Body of pancreas (tissue), 4 donors: ENCODE results near the gene CHST10. TPM values are rescaled to one million over a fixed set of nuclear protein-coding genes. Genes with fewer than 3 reads are reported as not detected.
A peak's percentile ranks its signal among the peaks of the same experiment; 100 is the strongest.

Source experiments
- ATAC-seq: fragments of 150-250 bp; one replicate; pipeline ENCODE4 v1.9.1; 2016
- DNase-seq, 4 donors: peaks; one replicate each; pipeline ENCODE4 v3.0.0-alpha.2; 2019
- H3K27ac ChIP-seq, 4 donors: fragments of 200-600 bp; sonication (generic); 1 replicate in 3 of 4; 2 replicates in 1 of 4; pipeline versions ENCODE4 v1.5.1 to v1.6.1; 2016 to 2019; ENCODE audit warnings: mild to moderate bottlenecking in 1 of 4, mixed read lengths in 1 of 4, moderate library complexity in 1 of 4
- H3K27me3 ChIP-seq, 2 donors: fragments of 200-600 bp; sonication (generic); one replicate each; pipeline ENCODE4 v1.6.0; 2016; ENCODE audit warnings: mild to moderate bottlenecking in 1 of 2
- H3K36me3 ChIP-seq, 2 donors: fragments of 200-600 bp; sonication (generic); replicated peaks in 1 of 2; 2 replicates each; pipeline ENCODE4 v1.5.1; 2016; ENCODE audit warnings: low read depth in 2 of 2; ENCODE audit not compliant: insufficient read depth in 1 of 2
- H3K4me1 ChIP-seq: fragments of 200-600 bp; sonication (generic); one replicate; pipeline ENCODE4 v1.6.0; 2016
- H3K4me3 ChIP-seq, 2 donors: fragments of 200-600 bp; sonication (generic); 1 replicate in 1 of 2; 2 replicates in 1 of 2; pipeline ENCODE4 v1.5.1; 2016 to 2019
- H3K9me3 ChIP-seq, 3 donors: fragments of 200-600 bp; sonication (generic); 1 replicate in 2 of 3; 2 replicates in 1 of 3; pipeline ENCODE4 v1.5.1; 2016
- POLR2A ChIP-seq, 3 donors: fragments of 450-650 bp; IDR thresholded peaks; one replicate each; pipeline ENCODE4 v1.6.1; 2016; ENCODE audit warnings: antibody characterized with exemption in 3 of 3, mild to moderate bottlenecking in 2 of 3
- WGBS, 2 donors: methylation state at CpG; one replicate each; pipeline ENCODE4 v1.1.5; 2017; 5-methylcytosine and 5-hydroxymethylcytosine counted together
- intact Hi-C: fragments of 100-400 bp; cut with DNase I; formaldehyde crosslinking; loops from one replicate; pipeline ENCODE4 v1.15.1; 2023
- total RNA-seq, 2 donors: library from RNA; depleted of rRNA; stranded (reverse); fragments of >200 nt; gene quantifications; one replicate each; pipeline ENCODE4 v1.1.0, GENCODE V29; 2016
- TF ChIP-seq, protein P1 (sequence below), 7 experiments: fragments of 450-650 bp in 4 of 7; fragments of 200-600 bp in 3 of 7; sonication (generic) in 3 of 7; IDR thresholded peaks; one replicate each; pipeline ENCODE4 v1.5.1; 2016 to 2019; ENCODE audit warnings: antibody characterized with exemption in 7 of 7

The CHST10 gene
- total RNA-seq, 2 donors from 2014 or later, result 2.3 to 13.0 TPM

DNA sequence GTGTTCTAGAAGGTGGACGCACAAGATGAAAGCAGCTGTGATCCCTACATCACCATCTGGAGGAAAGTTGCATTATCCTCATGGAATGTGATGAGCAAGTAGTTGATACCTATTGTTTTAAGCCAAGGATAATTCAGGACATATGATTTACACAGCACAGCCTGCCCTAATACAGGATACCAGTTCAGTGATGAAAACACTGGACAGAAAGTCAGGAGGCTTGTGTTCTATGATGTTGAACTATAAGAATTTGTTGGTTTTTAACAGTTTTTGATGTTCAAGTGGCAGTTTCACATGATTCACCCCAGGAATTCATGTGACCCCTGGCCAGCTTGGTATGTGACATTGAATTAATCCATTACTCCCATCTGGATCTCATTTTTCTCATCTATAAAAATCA lies 6.2 kb upstream of the CHST10 start:
- WGBS, 2 donors, result 65 to 100% methylated on average over 1 of the region's 1 CpG
- intact Hi-C loops, result no loop called here

DNA sequence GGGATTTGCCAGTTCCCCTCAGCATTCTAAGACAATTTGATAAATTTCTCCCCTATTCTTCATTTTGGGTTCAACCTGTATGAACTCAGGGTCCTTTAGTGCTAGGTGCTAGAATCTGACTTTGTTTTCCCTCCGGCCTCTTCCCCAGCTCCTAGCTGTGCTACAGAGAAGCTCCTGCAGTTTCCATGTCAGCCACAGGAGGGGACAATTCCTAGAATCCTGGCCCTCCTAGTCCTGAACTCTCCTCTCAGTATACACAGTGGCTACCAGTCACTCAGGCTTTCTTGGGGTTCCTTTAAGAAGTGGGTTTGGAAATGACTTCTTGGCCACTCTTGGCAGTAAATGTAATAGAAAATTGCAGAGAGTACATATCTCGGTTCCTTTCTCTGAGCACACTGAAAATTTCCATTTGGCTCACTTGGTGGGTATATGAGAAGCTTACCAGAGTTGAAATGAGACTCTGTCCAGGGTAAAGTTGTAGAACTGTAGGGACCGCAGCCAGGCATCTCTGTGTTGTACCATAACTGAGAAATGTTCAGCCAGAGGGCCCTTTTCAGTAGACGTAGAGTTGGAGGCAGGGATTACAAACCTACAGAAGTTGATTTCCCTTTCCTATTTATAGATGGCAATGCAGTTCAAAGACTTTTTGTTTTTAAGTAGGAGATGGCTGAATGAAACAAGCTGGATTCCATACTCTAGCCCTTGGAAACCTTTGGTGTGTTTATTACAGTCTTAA lies 5.0 kb upstream of the CHST10 start:
- Histone ChIP-seq H3K36me3 (no peaks in the 10 kb centered on the region), H3K9me3 (no peaks in the 10 kb centered on the region), H3K27me3 (no peaks in the 10 kb centered on the region), H3K4me3 (no peak overlapping the region), H3K4me1 (no peaks in the 10 kb centered on the region), H3K27ac (no peak overlapping the region)
- DNase-seq, result peak; percentile 25 to 51 (median 30)
- peak; percentile 33 for ATAC-seq
- no peak for TF ChIP-seq POLR2A (IDR thresholded peaks at IDR 0.05)
- TF ChIP-seq, protein P1, sequence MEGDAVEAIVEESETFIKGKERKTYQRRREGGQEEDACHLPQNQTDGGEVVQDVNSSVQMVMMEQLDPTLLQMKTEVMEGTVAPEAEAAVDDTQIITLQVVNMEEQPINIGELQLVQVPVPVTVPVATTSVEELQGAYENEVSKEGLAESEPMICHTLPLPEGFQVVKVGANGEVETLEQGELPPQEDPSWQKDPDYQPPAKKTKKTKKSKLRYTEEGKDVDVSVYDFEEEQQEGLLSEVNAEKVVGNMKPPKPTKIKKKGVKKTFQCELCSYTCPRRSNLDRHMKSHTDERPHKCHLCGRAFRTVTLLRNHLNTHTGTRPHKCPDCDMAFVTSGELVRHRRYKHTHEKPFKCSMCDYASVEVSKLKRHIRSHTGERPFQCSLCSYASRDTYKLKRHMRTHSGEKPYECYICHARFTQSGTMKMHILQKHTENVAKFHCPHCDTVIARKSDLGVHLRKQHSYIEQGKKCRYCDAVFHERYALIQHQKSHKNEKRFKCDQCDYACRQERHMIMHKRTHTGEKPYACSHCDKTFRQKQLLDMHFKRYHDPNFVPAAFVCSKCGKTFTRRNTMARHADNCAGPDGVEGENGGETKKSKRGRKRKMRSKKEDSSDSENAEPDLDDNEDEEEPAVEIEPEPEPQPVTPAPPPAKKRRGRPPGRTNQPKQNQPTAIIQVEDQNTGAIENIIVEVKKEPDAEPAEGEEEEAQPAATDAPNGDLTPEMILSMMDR (IDR thresholded peaks at IDR 0.05), result peak in 6 of 7 experiments; percentile 34 to 45 (median 39)
- intact Hi-C loops, result no loop called here
- 84 to 89% methylated on average over 4 of the region's 4 CpGs for WGBS, 2 donors

More for the DNA sequence above, 6.2 kb upstream of the CHST10 start:
- no peak for TF ChIP-seq POLR2A (IDR thresholded peaks at IDR 0.05)
- TF ChIP-seq, protein P1 (IDR thresholded peaks at IDR 0.05), result no peak
- DNase-seq (no peak), ATAC-seq (no peak)
- Histone ChIP-seq H3K4me1 (no peaks in the 10 kb centered on the region), H3K4me3 (no peak overlapping the region), H3K36me3 (no peaks in the 10 kb centered on the region), H3K9me3 (no peaks in the 10 kb centered on the region), H3K27ac (no peak overlapping the region), H3K27me3 (no peaks in the 10 kb centered on the region)

DNA sequence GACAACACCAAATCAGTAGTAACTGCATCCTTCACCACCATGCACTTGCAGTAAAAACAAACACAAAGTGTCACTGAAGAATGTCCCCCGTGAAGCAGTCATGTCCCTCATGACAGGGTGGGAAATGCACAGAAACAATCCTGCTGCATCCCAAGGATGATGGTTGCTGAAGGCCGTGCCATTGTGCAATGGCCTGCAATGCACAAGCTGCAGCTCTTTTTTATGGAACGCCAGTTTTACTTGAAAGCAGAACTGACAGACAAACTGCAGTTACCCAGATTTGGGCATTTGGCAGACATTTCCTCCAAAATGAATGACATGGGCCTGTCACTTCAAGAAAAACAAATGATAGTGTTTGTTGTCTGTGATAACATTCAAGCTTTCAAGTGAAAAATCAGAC lies 2.4 kb upstream of the CHST10 start:
- DNase-seq (no peak), ATAC-seq (no peak)
- TF ChIP-seq, protein P1 (IDR thresholded peaks at IDR 0.05), result no peak
- TF ChIP-seq POLR2A (IDR thresholded peaks at IDR 0.05), result no peak
- intact Hi-C loops, result no loop called here
- Histone ChIP-seq H3K4me3 (no peak overlapping the region), H3K9me3 (no peaks in the 10 kb centered on the region), H3K4me1 (peaks cover 13% of the 10 kb centered on the region), H3K27ac (no peak overlapping the region), H3K27me3 (no peaks in the 10 kb centered on the region), H3K36me3 (no peaks in the 10 kb centered on the region)
- 56 to 71% methylated on average over 3 of the region's 3 CpGs for WGBS, 2 donors

GRCh38 chr2:100418406-100418962 lies 1.0 kb upstream of the CHST10 start:
- peaks cover 13% of the 10 kb centered on the region for H3K4me1 ChIP-seq
- DNase-seq (no peak), ATAC-seq (no peak)
- H3K9me3 ChIP-seq, result no peaks in the 10 kb centered on the region
- no peak overlapping the region for H3K4me3 ChIP-seq
- no peak for TF ChIP-seq POLR2A (IDR thresholded peaks at IDR 0.05)
- TF ChIP-seq, protein P1 (IDR thresholded peaks at IDR 0.05), result no peak
- WGBS, 2 donors, result 90 to 91% methylated on average over 12 of the region's 12 CpGs
- intact Hi-C loops, result no loop called here
- H3K27ac ChIP-seq, result no peak overlapping the region
- H3K36me3 ChIP-seq, result no peaks in the 10 kb centered on the region
- H3K27me3 ChIP-seq, result no peaks in the 10 kb centered on the region
